Karpas-422 (cell line): ENCODE data around the gene CEP350. TPM values are rescaled to one million over a fixed set of nuclear protein-coding genes. Genes with fewer than 3 reads are reported as not detected.
"Not testable (repeated sequence)": the region's sequence is repeated elsewhere in the genome, so short reads cannot be mapped to it uniquely, and the experiment has no call there.

ENCODE experiments used
- DNase-seq: peaks from one replicate; pipeline ENCODE4 v3.0.0-alpha.2; 2015
- H2AFZ ChIP-seq: fragments of 200-600 bp; sonication (generic); 2 replicates; pipeline ENCODE4 v1.6.1; 2014; ENCODE audit warnings: antibody characterized with exemption, low read length, mixed read lengths
- H3K27ac ChIP-seq: fragments of 200-600 bp; sonication (generic); 2 replicates; pipeline ENCODE4 v1.5.1; 2014; ENCODE audit warnings: mild to moderate bottlenecking, low read length, moderate library complexity
- H3K27me3 ChIP-seq: fragments of 200-600 bp; sonication (generic); 2 replicates; pipeline ENCODE4 v1.6.1; 2014; ENCODE audit warnings: low read length, mixed read lengths
- H3K36me3 ChIP-seq: fragments of 200-600 bp; sonication (generic); 2 replicates; pipeline ENCODE4 v1.6.1; 2014; ENCODE audit warnings: low read length, mixed read lengths; ENCODE audit not compliant: insufficient read depth
- H3K4me1 ChIP-seq: fragments of 200-600 bp; sonication (generic); 2 replicates; pipeline ENCODE4 v1.6.1; 2014; ENCODE audit warnings: mild to moderate bottlenecking, low read length, mixed read lengths
- H3K4me2 ChIP-seq: fragments of 200-600 bp; sonication (generic); 2 replicates; pipeline ENCODE4 v1.6.1; 2014; ENCODE audit warnings: low read length, low read depth, mild to moderate bottlenecking; ENCODE audit not compliant: poor library complexity, severe bottlenecking
- H3K4me3 ChIP-seq: fragments of 200-600 bp; sonication (generic); 2 replicates; pipeline ENCODE4 v1.5.1; 2014; ENCODE audit warnings: mild to moderate bottlenecking, antibody characterized with exemption, low read length, mixed read lengths
- H3K79me2 ChIP-seq: fragments of 200-600 bp; sonication (generic); 2 replicates; pipeline ENCODE4 v1.6.1; 2014; ENCODE audit warnings: mild to moderate bottlenecking, low read length, mixed read lengths
- H3K9ac ChIP-seq: fragments of 200-600 bp; sonication (generic); 2 replicates; pipeline ENCODE4 v1.6.0; 2014; ENCODE audit warnings: low read length
- H3K9me2 ChIP-seq: fragments of 200-600 bp; sonication (generic), shearing (Covaris generic); replicated peaks from 2 replicates; pipeline ENCODE4 v1.6.0; 2014; ENCODE audit warnings: mild to moderate bottlenecking, low read length, moderate library complexity; ENCODE audit not compliant: insufficient read depth
- H3K9me3 ChIP-seq: fragments of 300-700, 200-600 bp; sonication (generic); 2 replicates; pipeline ENCODE4 v1.6.1; 2014; ENCODE audit warnings: low read length, mixed read lengths
- H4K20me1 ChIP-seq: fragments of 200-600 bp; sonication (generic); 2 replicates; pipeline ENCODE4 v1.6.1; 2014; ENCODE audit warnings: mild to moderate bottlenecking, antibody characterized with exemption, low read length, low read depth; ENCODE audit not compliant: insufficient read depth
- total RNA-seq: library from RNA; depleted of rRNA; stranded (reverse); fragments of >200 nt; shearing (Covaris generic); gene quantifications from 2 replicates; pipeline ENCODE4 v1.2.3, GENCODE V29; 2014; ENCODE audit warnings: low replicate concordance

The CEP350 gene
- total RNA-seq, 1 experiment from 2014 or later = 72.3 TPM

- H3K27ac ChIP-seq = no peak overlapping the region
- no peak overlapping the region for H2AFZ ChIP-seq
- H3K4me1 ChIP-seq = no peaks in the 10 kb centered on the region
- no peak for DNase-seq
- no peaks in the 10 kb centered on the region for H3K9me2 ChIP-seq
- H3K36me3 ChIP-seq = no peaks in the 10 kb centered on the region
- no peaks in the 10 kb centered on the region for H3K79me2 ChIP-seq
- H3K27me3 ChIP-seq = no peaks in the 10 kb centered on the region
- no peaks in the 10 kb centered on the region for H4K20me1 ChIP-seq
- no peaks in the 10 kb centered on the region for H3K9me3 ChIP-seq
- H3K4me2 ChIP-seq = no peak overlapping the region
- no peak overlapping the region for H3K4me3 ChIP-seq
- no peak overlapping the region for H3K9ac ChIP-seq
Observed at GRCh38 chr1:180131510-180131909, 176.9 kb downstream of the CEP350 start.

- Histone ChIP-seq H3K4me2 (no peak overlapping the region), H3K9ac (no peak overlapping the region), H3K36me3 (no peaks in the 10 kb centered on the region), H2AFZ (no peak overlapping the region), H4K20me1 (no peaks in the 10 kb centered on the region), H3K9me3 (no peaks in the 10 kb centered on the region), H3K79me2 (no peaks in the 10 kb centered on the region), H3K4me3 (no peak overlapping the region), H3K27me3 (no peaks in the 10 kb centered on the region), H3K4me1 (no peaks in the 10 kb centered on the region), H3K27ac (no peak overlapping the region), H3K9me2 (no peaks in the 10 kb centered on the region)
- no peak for DNase-seq
Observed at GRCh38 chr1:180133193-180133592, 178.6 kb downstream of the CEP350 start.

- not testable (repeated sequence) for H3K9ac ChIP-seq, H3K36me3 ChIP-seq, H3K4me2 ChIP-seq, H3K4me1 ChIP-seq, H3K9me3 ChIP-seq, H3K79me2 ChIP-seq, H3K27me3 ChIP-seq, H3K27ac ChIP-seq, H4K20me1 ChIP-seq, H2AFZ ChIP-seq, H3K4me3 ChIP-seq, DNase-seq, H3K9me2 ChIP-seq
Observed at GRCh38 chr1:180133688-180134087, 179.1 kb downstream of the CEP350 start.

- Histone ChIP-seq H3K9me2 (no peaks in the 10 kb centered on the region), H4K20me1 (no peaks in the 10 kb centered on the region), H3K27me3 (no peaks in the 10 kb centered on the region), H3K9me3 (no peaks in the 10 kb centered on the region), H3K9ac (no peak overlapping the region), H2AFZ (no peak overlapping the region), H3K27ac (no peak overlapping the region), H3K79me2 (no peaks in the 10 kb centered on the region), H3K4me2 (no peak overlapping the region), H3K4me3 (no peak overlapping the region), H3K36me3 (no peaks in the 10 kb centered on the region), H3K4me1 (no peaks in the 10 kb centered on the region)
- DNase-seq = no peak
Observed at GRCh38 chr1:180135535-180135934, 180.9 kb downstream of the CEP350 start.

GRCh38 chr1:180136331-180136967 lies 181.8 kb downstream of the CEP350 start:
- no peak overlapping the region for H3K4me3 ChIP-seq
- H3K9me3 ChIP-seq = no peaks in the 10 kb centered on the region
- no peaks in the 10 kb centered on the region for H3K9me2 ChIP-seq
- H3K27me3 ChIP-seq = no peaks in the 10 kb centered on the region
- no peak overlapping the region for H3K9ac ChIP-seq
- no peaks in the 10 kb centered on the region for H4K20me1 ChIP-seq
- no peaks in the 10 kb centered on the region for H3K36me3 ChIP-seq
- H3K4me1 ChIP-seq = no peaks in the 10 kb centered on the region
- no peaks in the 10 kb centered on the region for H3K79me2 ChIP-seq
- no peak for DNase-seq
- no peak overlapping the region for H3K27ac ChIP-seq
- H2AFZ ChIP-seq = no peak overlapping the region
- no peak overlapping the region for H3K4me2 ChIP-seq

- Histone ChIP-seq H3K9ac (no peak overlapping the region), H3K9me2 (no peaks in the 10 kb centered on the region), H2AFZ (no peak overlapping the region), H3K79me2 (no peaks in the 10 kb centered on the region), H3K4me1 (no peaks in the 10 kb centered on the region), H3K27me3 (no peaks in the 10 kb centered on the region), H3K36me3 (no peaks in the 10 kb centered on the region), H3K4me2 (no peak overlapping the region), H3K4me3 (no peak overlapping the region), H4K20me1 (no peaks in the 10 kb centered on the region), H3K9me3 (no peaks in the 10 kb centered on the region), H3K27ac (no peak overlapping the region)
- DNase-seq = no peak
Observed at GRCh38 chr1:180136968-180137356, 182.4 kb downstream of the CEP350 start.

- no peaks in the 10 kb centered on the region for H4K20me1 ChIP-seq
- H3K4me3 ChIP-seq = no peak overlapping the region
- no peak overlapping the region for H3K4me2 ChIP-seq
- peak; percentile 53 for DNase-seq
- no peaks in the 10 kb centered on the region for H3K79me2 ChIP-seq
- H3K9me2 ChIP-seq = no peaks in the 10 kb centered on the region
- H3K9me3 ChIP-seq = no peaks in the 10 kb centered on the region
- H3K4me1 ChIP-seq = no peaks in the 10 kb centered on the region
- H3K27ac ChIP-seq = no peak overlapping the region
- no peak overlapping the region for H2AFZ ChIP-seq
- H3K27me3 ChIP-seq = no peaks in the 10 kb centered on the region
- H3K36me3 ChIP-seq = no peaks in the 10 kb centered on the region
- no peak overlapping the region for H3K9ac ChIP-seq
Observed at GRCh38 chr1:180137776-180138175, 183.2 kb downstream of the CEP350 start.

- Histone ChIP-seq H3K9me3 (no peaks in the 10 kb centered on the region), H3K4me3 (no peak overlapping the region), H3K4me1 (no peaks in the 10 kb centered on the region), H3K27ac (no peak overlapping the region), H3K9ac (no peak overlapping the region), H2AFZ (no peak overlapping the region), H3K9me2 (no peaks in the 10 kb centered on the region), H3K79me2 (no peaks in the 10 kb centered on the region), H4K20me1 (no peaks in the 10 kb centered on the region), H3K4me2 (no peak overlapping the region), H3K36me3 (no peaks in the 10 kb centered on the region), H3K27me3 (no peaks in the 10 kb centered on the region)
- DNase-seq = no peak
Observed at GRCh38 chr1:180141381-180141934, 186.8 kb downstream of the CEP350 start.
